ENCODE data around the gene NOL4L.

GRCh38 chr20:32528171-32528891 is 56.8 kb downstream of the NOL4L start:
- no peak for TF ChIP-seq CTCF (IDR thresholded peaks at IDR 0.05)
- TF ChIP-seq EZH2phosphoT487 (IDR thresholded peaks at IDR 0.05): no peak
- TF ChIP-seq EZH2 (IDR thresholded peaks at IDR 0.05): no peak

All from neural progenitor cell (in vitro differentiated cells).